ENCODE results near the gene FBXW11.

The FBXW11 gene

DNA sequence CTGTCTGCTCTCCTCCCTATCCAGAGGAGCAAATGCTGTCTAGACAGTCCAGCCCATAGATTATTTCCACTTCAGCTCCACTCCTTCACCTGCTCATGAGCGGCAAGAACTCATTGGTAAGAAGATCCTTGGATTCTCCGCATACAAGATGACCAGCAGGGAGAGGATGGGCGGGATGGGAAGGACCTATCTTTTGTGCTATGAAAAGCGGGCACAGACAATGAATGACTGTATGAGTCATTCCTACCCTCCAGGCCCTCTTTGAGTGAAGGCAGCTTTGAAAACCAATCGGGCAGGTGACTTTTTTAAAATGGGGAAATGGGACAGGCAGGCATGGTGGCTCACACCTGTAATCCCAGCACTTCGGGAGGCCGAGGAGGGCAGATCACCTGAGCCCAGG is 171.4 kb downstream of the FBXW11 start:
- DNase-seq, result no peak

DNA sequence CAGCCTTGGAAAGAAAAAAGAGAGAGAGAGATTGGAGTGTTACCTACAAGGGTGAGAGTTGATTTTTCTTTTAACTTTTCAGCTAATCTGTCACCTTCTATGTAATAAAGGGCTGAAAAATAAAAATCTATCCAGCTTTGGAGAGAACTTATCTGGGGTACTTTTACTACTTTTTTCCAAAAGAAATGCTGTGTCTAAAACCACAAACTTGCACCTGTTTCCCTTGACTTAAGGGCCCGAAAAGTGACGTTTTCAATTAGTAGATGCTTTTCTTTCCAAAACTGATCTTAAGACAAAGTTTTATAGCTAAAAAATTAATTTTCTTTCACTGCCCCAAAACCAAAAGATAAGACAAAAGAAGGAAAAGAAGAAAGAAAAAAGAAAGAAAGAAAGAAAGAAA is 172.0 kb downstream of the FBXW11 start:
- DNase-seq, result no peak

DNA sequence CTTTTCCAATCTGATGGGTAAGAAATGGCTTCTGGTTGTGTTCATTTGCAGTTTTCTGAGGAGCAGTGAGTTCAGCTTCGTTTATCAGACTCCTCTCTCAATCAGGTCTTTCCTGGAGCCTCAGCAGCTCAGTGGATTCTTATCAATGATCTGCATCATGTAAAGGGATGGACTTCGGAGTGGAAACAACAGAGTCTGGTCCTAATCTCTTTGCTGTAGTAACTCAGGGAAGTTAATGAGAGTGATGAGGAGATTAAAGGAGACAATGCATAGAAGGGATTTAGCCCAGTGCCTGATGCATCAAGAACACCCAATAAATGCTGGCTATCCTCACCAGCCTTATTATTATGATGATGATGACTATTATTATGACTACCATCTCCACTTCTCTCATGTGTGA is 173.7 kb downstream of the FBXW11 start:
- no peak for DNase-seq

DNA sequence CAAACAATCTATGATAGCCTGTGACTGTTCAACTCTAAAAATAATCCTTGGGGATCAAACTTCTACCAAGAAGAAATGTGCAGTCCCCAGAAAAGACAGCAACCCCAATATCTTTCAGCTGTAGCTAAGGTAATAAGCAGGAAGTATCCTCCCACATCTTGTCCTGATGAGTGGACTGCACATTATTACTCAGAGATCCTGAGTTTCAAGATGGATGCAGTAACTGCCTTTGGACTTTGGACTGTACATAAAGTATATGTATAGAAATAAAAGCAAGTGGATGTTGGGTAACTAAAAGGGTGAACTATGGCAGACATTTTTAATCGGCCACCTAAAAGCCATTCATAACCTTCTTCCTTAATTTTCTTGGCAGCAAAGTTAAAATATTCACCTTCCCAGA is 175.8 kb downstream of the FBXW11 start:
- DNase-seq, result no peak

DNA sequence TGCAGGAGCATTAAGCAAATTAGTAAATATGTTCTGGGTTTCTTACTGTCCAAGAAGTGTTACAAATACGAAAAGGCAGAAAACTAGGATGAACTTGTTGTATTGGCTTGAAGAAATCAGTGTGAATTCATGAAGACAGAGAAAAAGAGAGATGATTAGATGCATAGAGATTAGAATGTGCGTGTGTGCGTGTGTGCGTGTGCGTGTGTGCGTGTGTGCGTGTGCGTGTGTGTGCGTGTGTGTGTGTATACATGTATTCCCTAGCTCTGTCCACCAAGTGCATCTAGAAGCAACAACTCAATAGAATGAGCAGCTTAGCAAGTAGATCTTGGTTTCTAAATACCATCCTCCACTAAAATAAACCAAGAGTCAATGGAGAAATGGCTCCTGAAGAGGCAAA is 179.3 kb downstream of the FBXW11 start:
- DNase-seq, result no peak

DNA sequence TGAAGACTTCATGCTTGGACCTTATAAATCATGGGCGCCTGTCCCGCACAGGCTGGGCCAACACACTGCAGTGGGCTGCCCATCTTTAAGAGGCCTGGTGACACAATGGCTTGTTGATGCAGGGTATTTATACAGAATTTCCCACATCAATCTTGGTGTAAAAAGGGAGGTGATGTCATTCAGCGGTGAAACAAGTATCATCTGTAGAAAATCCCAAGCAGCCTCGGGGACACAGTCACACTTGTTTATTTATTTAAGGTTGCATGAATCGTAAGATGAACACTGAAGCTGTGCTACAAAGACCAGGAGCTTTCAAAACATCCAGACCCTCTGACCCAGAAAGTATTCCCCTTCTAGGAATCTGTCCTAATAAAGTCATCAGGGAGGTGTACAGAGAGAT is 180.3 kb downstream of the FBXW11 start:
- no peak for DNase-seq

DNA sequence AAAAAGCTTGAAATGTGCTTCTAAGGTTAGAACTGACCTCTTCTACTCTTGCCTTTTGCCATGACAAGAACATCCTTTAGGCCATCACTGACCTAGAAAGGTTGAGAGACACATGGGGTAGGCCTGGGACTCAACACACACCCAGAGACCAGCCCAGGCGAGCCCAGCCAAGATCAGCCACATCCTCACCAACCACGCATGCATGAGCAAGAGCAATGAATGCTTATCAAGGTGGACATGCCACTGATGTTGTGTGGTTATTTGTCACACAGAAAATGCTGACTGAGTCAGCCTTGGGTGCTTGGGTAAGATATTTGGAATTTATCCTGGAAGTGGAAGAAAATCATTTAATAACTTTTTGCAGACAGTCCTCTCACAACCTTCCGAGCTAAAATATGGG is 181.4 kb downstream of the FBXW11 start:
- DNase-seq, result no peak

DNA sequence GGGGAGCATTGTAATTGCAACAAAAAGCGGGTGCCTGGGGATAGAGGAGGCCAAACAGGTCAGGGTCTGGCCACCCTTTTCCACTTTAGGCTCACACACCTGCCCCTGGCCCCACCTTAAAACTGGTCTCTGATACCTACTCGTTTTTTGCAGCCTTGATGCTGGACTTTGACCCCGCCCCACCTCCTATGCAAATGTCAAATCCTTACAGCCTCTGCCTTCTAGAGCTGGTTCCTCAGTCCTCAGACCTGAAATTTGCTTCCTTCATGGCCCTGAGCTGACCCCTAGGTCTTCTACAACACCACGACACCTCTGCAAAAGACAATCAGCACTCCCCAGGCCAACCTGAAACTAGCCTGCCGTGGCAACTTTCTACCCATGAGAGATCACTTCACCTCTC is 183.2 kb downstream of the FBXW11 start:
- no peak for DNase-seq

DNA sequence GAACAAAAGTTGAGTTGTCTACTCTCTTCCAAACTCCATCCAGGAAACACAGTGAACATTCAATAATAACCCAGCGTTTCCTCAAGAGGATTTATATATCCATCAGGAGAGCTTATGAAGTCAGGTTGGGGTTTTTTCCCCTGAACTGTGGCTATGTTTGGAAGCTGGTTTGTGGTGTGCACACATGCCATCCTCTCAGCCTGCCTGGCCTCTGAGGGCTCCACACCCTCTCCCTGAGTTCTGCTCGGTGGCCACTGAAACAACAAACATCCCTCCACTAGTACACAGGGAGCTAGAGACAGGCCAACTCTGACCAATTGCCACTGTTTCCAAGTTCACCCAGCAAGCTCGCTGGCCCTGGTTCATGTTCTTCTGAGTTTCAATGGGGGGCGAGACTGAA is 185.2 kb downstream of the FBXW11 start:
- no peak for DNase-seq

DNA sequence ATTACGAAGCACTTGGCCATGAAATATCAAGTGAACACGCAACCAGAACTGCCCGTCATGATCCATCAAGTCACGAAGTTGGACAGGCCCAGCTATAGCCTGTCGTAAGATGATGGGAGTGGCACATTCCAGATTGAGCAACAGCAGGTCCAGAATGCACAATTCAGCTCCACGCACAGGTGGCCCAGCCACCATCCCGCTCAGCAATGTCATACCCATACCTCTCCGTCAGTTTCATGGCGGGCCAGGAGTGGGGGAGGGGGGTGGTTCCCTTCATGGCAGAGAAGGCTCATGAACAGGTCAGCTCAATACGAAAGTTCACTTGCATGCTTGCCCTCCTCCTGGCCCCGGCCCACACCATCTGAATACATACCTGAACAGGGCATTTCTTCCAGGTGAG is 185.9 kb downstream of the FBXW11 start:
- DNase-seq, result no peak

DNA sequence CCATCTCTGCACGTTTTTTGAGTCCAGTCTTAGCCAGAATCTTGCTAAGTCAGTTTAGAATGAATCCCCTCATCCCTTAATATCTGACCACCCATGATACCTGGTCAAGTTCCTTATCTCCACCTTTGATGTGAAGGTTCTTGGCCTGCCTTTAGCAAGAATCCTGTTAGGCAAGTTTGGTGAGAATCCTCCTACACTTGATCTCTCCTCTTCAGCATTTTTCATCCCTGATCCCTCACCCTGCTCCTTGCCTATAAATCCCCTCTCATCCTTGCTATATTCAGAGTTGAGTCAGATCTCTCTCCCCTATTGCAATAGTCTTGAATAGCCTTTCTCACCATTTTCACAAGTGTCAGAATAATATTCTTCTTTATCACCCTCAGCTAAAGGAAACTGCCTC is 189.8 kb downstream of the FBXW11 start:
- DNase-seq, result no peak

DNA sequence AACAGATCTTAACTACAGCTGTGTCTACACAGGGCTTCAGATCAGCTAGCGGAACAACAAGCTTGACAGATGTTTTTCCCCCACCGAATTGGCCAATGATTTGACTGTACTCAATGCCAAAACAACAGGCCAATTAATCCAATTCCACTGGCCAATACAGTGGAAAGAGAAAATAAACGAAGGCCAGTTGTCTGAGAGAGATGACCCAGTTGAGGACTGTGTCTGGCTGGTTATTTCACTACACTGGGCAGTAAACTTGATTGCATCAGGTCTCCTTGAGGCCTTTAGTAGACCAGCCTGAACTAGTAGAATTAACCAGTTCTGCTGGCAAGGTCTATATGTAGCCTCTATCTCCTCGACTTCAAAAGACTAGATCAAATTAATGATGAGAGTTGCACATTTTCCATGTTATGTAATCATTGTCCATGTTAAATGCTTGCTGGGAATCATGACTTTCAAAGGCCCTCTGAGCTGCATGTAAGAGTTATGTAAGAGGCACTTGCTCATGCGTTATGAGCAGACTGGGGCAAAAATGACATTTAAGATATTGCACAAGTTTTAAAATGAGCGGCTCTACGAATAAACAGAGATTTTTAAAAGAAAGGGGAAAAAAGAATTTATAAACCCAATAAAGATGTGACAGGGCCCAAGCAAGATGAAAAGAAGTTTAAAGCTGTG is 192.5 kb downstream of the FBXW11 start:
- no peak for DNase-seq

DNA sequence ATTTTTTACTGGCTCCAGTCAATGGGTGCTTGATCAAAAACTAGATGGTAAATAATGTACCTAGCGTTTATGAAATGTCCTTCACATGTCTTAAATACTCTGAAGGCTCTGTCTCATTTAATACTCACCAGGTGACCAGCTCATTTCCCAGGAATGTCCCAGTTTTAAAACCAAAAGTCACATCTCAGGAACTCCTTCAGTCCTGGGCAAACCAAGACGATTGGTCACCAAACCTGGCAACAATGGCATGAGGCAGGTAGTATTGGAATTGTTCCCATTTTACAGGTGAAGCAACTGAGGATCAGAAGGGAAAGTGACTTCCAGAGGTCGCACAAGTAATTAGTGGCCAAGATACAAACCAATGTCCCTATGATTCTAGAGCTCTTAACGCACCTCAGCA is 193.2 kb downstream of the FBXW11 start:
- DNase-seq, result no peak
